ENCODE measurements around the gene AMN1.
A peak's percentile ranks its signal among the peaks of the same experiment; 100 is the strongest.
"Not testable (repeated sequence)": the region's sequence is repeated elsewhere in the genome, so short reads cannot be mapped to it uniquely, and the experiment has no call there.

Gene AMN1

DNA sequence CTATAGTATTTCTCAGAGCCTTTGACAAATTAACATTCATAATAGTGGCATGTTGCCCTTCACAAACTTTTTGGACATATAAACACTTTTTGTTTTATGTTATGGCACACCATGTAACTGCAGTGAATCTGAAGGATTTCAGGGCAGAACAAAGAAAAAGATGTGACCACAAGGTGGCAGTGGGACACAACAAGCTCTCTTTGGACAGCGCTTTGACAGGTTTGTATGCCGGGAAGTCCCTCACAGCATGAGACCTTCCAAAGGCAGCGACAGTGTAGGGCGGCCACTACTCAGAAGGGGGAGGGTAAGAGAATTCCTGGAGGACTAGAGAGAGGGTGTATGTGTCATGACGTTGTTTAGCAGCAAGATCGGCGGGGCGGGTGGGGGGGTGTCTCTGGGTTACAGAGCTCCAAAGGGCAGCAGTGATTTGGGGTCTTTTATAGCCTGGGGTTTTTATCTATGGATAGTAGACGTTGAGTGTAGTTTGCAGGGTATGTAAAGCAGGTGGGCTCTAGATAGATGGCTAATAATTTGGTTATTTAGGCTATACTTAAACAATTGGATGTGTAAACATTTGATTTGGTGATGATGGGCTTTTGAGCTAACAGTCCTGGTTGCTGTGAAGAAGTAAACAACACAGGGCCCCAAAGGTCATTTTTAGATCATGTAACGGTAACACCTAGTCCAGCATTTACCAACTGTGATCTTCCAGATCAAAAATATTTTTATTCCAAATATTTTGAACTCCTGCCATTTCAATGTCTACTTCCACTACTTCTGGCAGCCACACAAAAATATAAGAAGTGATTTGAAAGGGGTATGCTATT is 46.5 kb downstream of the AMN1 start:
- DNase-seq (ENCODE audit: low spot score), result peak; percentile 83

DNA sequence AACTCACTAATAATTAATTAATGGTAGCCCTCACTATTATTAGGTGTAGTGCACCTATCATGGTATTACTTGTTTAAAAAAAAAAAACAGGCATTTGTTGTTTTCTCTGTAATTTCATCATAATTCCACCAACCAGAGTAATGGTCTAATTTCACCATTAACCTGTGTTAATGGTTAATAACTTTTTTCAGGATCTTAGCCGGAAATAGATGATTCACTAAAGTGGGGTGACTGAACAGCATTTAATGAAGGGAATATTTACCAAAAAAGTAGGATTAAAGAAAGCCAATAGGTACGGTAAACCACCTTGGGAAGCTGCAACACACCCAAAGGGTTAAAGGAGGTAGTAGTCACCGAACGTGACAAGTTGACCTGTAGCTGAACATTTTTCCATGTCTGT is 56.3 kb downstream of the AMN1 start:
- no peak for DNase-seq (ENCODE audit: low spot score)

GRCh38 chr12:31669582-31669981 is 59.2 kb downstream of the AMN1 start:
- DNase-seq (ENCODE audit: low spot score), result not testable (repeated sequence)

GRCh38 chr12:31669020-31669419 is 59.8 kb downstream of the AMN1 start:
- no peak for DNase-seq (ENCODE audit: low spot score)

DNA sequence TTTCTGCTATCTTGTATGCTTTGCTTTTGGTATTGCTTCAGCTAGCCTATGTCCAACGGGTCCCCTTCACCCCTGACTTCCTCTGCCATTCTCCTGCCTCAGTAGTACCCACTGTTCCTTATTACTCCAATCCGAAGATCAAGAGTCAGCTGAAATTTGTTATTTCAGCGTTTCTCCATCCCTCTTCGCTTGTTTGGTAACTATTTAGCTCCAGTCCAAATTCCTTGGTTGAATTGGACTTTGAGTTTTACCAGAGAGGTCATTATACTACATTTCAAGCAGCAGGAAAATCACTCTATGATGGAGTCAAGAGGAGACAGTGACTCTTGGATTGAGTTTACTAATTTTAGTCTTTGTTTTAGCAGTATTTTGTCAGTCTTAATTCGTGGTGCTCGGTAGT is 64.8 kb downstream of the AMN1 start:
- no peak for DNase-seq (ENCODE audit: low spot score)

- no peak for DNase-seq (ENCODE audit: low spot score)
Measured at GRCh38 chr12:31663576-31663975, 65.2 kb downstream of the AMN1 start.

DNA sequence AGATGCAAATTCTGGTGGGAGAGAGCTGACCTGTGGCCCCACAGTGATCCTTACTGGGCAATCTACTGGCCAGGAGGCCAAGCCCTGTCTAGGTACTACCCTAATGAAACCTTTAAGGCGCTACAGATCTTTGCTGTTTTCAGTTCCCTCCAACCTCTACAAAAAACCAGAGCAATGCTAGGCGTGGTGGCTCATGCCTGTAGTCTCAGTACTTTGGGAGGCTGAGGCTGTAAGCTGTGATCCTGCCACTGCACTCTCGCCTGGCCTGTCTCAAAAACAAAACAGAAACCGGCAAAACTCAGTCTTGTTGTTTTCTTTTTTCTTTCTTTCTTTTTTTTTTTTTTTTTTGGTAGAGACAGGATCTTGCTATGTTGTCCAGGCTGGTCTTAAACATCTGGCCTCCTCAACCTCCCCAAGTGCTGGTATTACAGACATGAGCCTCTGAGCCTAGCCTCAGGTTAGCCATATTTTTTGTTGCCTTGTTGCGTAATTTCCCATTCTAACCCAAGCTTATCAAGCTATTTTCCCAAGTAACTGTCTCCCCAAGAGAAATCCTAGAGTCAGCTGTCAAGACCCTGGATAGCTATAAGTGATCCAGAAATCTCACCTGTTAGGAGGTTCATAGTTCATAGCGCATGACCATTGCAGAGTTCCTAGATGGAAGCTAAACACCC is 66.5 kb downstream of the AMN1 start:
- DNase-seq (ENCODE audit: low spot score), result no peak

- peak; percentile 98 for DNase-seq (ENCODE audit: low spot score)
Measured at GRCh38 chr12:31659087-31659942, 69.5 kb downstream of the AMN1 start, which contains the start of gene ETFBKMT. Gene ETFBKMT (plus strand): TSS chr12:31659688. CDS start chr12:31661954, 2,266 bp downstream.

DNA sequence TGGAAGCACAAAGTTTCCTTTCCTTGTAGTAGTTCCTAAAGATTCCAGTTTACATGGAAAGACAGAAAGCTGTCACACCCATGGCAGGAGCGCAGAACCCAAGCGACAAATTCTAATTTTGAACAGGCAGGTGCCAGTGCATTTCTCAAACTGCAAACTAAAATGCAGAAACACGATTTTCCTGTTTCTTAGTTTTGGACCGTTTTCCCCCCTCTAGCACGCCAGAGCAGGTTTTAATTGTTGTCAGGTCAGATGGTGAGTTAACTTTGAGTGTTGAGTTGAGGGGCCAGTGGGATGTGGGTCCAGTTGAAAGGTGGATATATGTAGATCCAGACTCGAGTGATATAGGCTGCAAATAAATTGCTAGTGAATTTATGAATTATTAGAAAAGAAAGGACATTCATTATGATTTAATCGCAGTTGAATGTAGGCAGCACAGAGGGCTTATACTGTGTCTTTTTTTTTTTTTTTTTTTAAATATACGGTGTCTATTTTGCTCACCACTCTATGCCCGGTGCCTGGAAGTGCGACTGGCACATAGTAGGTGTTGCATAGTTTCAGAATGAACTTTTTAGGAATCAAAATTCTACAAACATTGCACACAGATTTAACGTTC is 70.2 kb downstream of the AMN1 start:
- DNase-seq (ENCODE audit: low spot score), result no peak

DNA sequence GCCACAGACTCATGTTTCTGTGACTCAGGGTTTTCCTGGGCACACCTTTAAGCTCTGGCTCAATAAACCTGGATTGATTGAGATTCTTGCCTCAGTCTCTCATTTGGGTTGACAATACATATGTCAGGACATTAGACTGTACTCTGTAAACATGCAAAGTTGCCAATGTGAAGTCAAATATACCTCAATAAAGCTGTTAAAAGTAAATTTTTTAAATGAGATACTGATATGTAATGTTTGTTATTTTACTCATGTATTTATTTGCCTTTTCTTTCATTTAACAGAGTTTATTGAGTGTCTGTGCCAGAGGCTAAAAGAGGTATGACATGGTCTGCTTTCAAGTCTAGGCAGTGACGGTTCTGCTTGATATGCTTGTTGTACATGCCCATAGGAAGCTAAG is 73.0 kb downstream of the AMN1 start:
- no peak for DNase-seq (ENCODE audit: low spot score)

DNA sequence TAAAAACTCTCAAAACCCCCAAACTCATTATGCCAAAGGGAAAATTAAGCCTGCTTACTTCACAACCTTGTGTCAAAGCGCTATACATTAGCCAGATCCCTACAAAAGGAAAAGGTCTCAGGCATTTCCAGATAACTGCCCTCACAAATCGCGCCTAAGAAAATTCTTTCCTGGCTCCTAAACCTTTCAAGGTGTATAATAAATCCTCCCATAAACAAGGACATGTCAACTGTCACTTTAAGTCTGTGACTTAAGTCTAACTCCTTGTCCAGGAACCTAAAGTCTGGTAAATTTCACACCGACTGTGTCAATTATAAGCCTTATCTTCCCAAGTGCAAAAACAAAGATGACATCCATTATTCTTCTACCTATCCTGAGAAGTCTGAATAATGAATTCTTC is 73.6 kb downstream of the AMN1 start:
- no peak for DNase-seq (ENCODE audit: low spot score)

DNA sequence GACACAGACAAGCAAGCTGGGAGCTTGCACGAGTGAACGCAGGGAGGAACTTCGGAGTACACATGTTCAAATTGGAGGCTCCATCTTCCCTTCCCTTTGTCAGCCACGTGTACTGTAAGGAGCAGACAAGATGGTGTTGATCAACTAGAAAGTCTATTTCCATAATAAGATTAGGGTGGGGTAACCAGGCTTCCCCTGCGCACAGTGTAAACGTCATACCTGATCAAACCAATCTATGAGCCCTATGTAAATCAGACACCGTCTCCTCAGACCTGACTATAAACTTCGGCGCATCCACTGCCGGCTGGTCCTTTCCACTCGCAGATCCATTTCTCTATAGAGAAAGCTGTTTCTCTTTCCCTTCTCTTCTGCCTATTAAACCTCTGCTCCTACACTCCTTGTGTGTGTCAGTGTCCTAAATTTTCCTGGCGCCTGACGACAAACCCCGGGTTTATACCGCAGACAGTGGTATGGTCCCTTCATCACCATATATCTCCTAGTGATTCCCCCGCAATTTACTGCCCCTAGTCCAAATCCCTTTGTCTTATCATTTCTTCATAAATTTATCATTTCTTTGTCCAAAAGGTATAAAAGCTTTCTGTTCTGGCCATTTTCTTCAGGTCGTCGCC is 76.8 kb downstream of the AMN1 start:
- no peak for DNase-seq (ENCODE audit: low spot score)

DNA sequence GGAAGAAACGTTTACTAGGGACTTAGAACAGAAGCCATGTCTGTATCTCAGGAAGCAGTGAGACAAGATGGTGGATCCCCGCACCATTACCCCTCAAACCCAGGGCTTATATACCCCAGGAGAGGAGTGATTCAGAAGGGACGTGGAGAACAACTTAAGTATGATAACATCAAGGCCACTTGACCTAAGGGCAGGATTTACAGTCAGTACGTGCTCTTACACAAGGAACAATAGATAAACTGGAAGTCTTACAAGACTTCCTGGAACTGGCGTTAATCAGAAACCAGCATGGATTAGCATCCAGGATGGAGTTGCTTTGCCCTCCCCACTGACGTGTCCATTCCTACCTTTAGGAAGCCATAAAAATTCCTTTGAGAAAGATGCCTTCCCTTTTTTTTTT is 77.9 kb downstream of the AMN1 start:
- DNase-seq (ENCODE audit: low spot score), result peak; percentile 87

DNA sequence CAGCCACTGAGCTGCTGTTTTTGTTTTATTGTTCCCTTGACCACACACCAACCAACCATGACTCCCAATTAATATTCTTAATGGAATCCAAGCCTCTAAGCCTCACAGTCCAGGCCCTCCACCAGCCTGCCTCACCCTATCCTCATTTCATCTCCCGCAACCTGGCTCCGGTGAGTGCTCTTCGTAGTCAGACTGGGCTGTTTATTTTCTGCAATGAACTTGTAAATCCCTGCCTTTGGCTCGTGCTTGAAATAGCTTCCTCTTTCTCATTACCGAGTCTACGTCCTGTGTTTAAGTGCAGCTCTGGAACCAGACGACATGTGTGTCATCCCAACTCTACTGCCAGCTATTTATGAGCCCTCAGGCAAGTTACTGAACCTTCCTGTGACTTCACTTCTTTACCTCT is 81.7 kb downstream of the AMN1 start:
- no peak for DNase-seq (ENCODE audit: low spot score)

DNA sequence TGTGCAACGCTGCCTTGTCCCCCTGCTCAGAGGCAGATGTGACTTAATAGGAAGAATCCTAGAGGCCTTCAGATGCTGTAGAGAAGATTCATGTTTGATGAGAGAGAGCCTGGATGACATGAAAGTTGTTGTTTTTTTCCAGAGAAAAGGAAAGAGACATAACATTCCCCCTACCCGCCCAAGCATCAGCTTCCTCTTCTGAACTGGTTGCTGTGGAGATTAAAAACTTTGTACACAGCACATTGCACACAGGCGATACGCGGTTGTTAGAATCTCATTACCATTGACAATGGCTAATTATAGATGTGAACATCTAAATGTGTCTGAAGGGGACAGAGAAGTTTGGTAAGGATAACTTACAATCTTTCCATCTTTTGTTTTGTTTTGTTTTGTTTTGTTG is 82.9 kb downstream of the AMN1 start:
- no peak for DNase-seq (ENCODE audit: low spot score)

DNA sequence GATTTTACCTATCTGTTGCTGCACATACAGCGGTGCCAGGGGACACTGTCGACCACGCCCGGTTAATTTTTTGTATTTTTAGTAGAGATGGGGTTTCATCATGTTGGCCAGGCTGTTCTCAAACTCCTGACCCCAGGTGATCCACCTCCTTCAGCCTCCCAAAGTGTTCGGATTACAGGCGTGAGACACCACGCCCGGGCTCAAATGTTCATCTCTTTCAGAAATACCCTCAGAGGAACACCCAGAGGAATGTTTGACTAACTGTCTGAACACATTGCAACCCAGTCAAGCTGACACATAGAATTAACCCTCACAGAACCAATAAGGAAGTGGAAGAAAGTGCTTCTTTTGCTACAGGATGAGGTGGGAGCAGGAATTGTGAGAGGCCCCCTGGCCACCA is 84.3 kb downstream of the AMN1 start:
- DNase-seq (ENCODE audit: low spot score), result no peak

GRCh38 chr12:31641509-31642090 is 87.2 kb downstream of the AMN1 start:
- no peak for DNase-seq (ENCODE audit: low spot score)

- DNase-seq (ENCODE audit: low spot score), result no peak
Measured at GRCh38 chr12:31634620-31635019, 94.2 kb downstream of the AMN1 start.

DNA sequence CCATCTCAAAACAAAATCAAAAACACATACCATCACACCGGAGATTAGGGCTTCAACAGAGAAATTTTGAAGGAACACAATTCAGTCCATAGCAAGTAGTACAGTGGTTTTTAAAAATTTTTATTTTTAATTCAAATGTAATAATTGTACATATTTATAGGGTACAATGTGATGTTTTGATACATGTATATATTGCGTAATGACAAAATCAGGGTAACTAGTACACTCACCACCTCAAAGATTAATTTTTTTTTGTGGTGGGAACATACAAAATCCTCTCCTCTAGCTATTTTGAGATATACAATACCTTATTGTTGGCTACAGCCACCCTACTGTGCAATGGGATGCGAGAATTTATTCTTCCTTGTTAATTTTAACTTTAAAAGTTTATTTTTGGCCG is 95.4 kb downstream of the AMN1 start:
- no peak for DNase-seq (ENCODE audit: low spot score)

GRCh38 chr12:31631809-31632208 is 97.0 kb downstream of the AMN1 start:
- DNase-seq (ENCODE audit: low spot score), result no peak

DNA sequence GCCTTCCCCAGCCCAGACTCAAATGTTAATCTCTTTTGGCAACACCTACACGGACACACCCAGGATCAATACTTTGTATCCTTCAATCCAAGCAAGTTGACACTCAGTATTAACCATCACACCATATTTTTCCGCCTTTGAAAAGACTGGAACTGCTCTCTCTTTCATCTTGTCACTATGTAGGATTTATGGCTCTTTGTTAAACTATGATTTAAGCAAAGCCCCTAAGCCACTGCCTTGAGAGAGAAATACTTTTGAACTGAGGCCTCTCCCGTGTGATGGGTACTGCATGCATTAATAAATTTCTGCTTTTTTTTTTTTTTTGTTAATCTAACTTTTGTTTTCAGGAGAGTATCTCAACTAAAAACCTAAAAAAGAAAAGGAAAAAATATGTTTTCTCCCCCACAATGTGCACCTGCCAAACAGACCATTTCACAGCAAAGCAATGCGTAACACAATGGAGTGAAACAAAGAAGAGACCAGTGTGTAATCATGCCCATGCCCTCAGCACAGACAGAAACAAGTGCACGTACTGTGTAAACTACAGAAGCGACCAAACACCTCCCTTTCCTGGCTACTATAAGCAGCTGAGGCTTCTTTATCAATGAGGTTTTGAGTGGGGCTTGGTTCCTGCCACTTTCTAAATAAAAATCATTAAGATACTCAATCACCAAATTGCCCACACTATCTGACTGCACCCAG is 97.6 kb downstream of the AMN1 start:
- no peak for DNase-seq (ENCODE audit: low spot score)
